Kidney epithelial cell (primary cell): ENCODE results near the gene KIRREL3. TPM values are rescaled to one million over a fixed set of nuclear protein-coding genes. Genes with fewer than 3 reads are reported as not detected.

ENCODE experiments used
- DNase-seq: peaks from one replicate; pipeline ENCODE4 v3.0.0-alpha.2; 2010; ENCODE audit warnings: low read depth
- H3K27me3 ChIP-seq: 2 replicates; pipeline ENCODE4 v1.6.0; 2011; ENCODE audit warnings: low read length; ENCODE audit not compliant: control insufficient read depth, insufficient read depth
- H3K36me3 ChIP-seq: 2 replicates; pipeline ENCODE4 v1.5.1; 2011; ENCODE audit warnings: low read length; ENCODE audit not compliant: control insufficient read depth, insufficient read depth
- H3K4me3 ChIP-seq: 2 replicates; pipeline ENCODE4 v1.5.1; 2011; ENCODE audit warnings: low read depth, mild to moderate bottlenecking, control low read depth, low read length
- CTCF ChIP-seq: IDR thresholded peaks from 2 replicates; pipeline ENCODE4 v1.5.1; 2011; ENCODE audit warnings: mild to moderate bottlenecking, moderate library complexity, low read length, control low read depth, inconsistent platforms; ENCODE audit not compliant: insufficient read depth, poor library complexity, severe bottlenecking
- total RNA-seq: library from RNA; depleted of rRNA; stranded (reverse); fragments of >200 nt; gene quantifications from 2 replicates; pipeline ENCODE4 v1.2.3, GENCODE V29; 2015

The KIRREL3 gene
- total RNA-seq, 1 donor from 2014 or later, result 1.3 TPM

- Histone ChIP-seq H3K36me3 (no peaks in the 10 kb centered on the region), H3K4me3 (no peak overlapping the region), H3K27me3 (peaks cover 5% of the 10 kb centered on the region)
- no peak for TF ChIP-seq CTCF
- DNase-seq, result no peak
Measured at GRCh38 chr11:126476266-126476924, 524.2 kb downstream of the KIRREL3 start.

GRCh38 chr11:126475014-126475991 lies 525.3 kb downstream of the KIRREL3 start:
- Histone ChIP-seq H3K27me3 (peaks cover 5% of the 10 kb centered on the region), H3K4me3 (no peak overlapping the region), H3K36me3 (no peaks in the 10 kb centered on the region)
- no peak for TF ChIP-seq CTCF
- DNase-seq, result no peak

- TF ChIP-seq CTCF, result no peak
- Histone ChIP-seq H3K36me3 (no peaks in the 10 kb centered on the region), H3K4me3 (no peak overlapping the region), H3K27me3 (peaks cover 5% of the 10 kb centered on the region)
- no peak for DNase-seq
Measured at GRCh38 chr11:126474220-126474619, 526.4 kb downstream of the KIRREL3 start.

GRCh38 chr11:126473269-126473668 lies 527.3 kb downstream of the KIRREL3 start:
- TF ChIP-seq CTCF, result no peak

GRCh38 chr11:126469311-126469710 lies 531.3 kb downstream of the KIRREL3 start:
- DNase-seq, result no peak
- Histone ChIP-seq H3K4me3 (no peak overlapping the region), H3K36me3 (no peaks in the 10 kb centered on the region), H3K27me3 (peaks cover 19% of the 10 kb centered on the region)
- TF ChIP-seq CTCF, result no peak

More at GRCh38 chr11:126473269-126473668, 527.3 kb downstream of the KIRREL3 start:
- no peaks in the 10 kb centered on the region for H3K36me3 ChIP-seq
- H3K4me3 ChIP-seq, result no peak overlapping the region
- DNase-seq, result no peak
- peaks cover 5% of the 10 kb centered on the region for H3K27me3 ChIP-seq
